ENCODE data around the gene MARCHF3. TPM values are rescaled to one million over a fixed set of nuclear protein-coding genes. Genes with fewer than 3 reads are reported as not detected.

Gene MARCHF3
- total and polyA plus RNA-seq, 8 donors: 2.8 to 7.5 (median 3.9) TPM

GRCh38 chr5:126920291-126920690, 110.1 kb downstream of the MARCHF3 start:
- DNase-seq: no peak
- no peak for TF ChIP-seq CTCF (IDR thresholded peaks at IDR 0.05)
- Histone ChIP-seq H3K36me3 (no peaks in the 10 kb centered on the region), H3K27me3 (no peaks in the 10 kb centered on the region), H3K27ac (peak overlapping the region in 1 of 4 donors; percentile 14), H3K4me3 (no peak overlapping the region), H3K4me1 (peaks cover 0 to 16% (median 0%) of the 10 kb centered on the region in 3 donors), H3K9me3 (no peaks in the 10 kb centered on the region)
- FAIRE-seq: no peak
- 52 to 57% methylated on average over 5 of the region's 5 CpGs for WGBS, 2 donors
- intact Hi-C loops (cut with DNase I): no loop called here
- peak in 3 of 4 donors; percentile 31 to 52 (median 51) for ATAC-seq

DNA sequence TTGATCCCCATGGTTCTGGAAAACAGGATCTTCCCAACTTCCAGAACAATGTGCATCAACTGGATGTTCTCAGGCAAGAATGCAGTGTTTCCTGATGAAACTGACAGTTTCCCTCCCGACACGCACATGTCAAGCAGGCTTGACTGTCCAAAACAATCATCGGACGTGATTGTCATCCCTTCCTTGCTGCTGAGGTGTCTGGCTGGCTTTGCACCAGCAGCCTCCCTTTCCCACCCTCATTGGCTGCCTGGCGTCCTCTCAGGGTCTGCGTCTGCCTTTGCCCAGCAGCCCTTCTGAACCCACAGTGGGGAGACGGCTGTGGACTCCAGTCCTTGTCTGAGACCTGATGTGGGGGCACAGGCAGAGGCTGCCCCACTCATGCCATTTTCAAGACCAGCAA, 110.8 kb downstream of the MARCHF3 start:
- no peak for TF ChIP-seq CTCF (IDR thresholded peaks at IDR 0.05)
- Histone ChIP-seq H3K27ac (no peak overlapping the region), H3K4me1 (peaks cover 0 to 16% (median 0%) of the 10 kb centered on the region in 3 donors), H3K4me3 (no peak overlapping the region), H3K9me3 (no peaks in the 10 kb centered on the region), H3K36me3 (no peaks in the 10 kb centered on the region), H3K27me3 (no peaks in the 10 kb centered on the region)
- intact Hi-C loops (cut with DNase I): no loop called here
- 84 to 93% methylated on average over 7 of the region's 7 CpGs for WGBS, 2 donors
- DNase-seq (no peak), FAIRE-seq (no peak), ATAC-seq (no peak)

- FAIRE-seq (no peak), ATAC-seq (peak in 3 of 4 donors; percentile 50 to 65 (median 53)), DNase-seq (no peak)
- Histone ChIP-seq H3K36me3 (no peaks in the 10 kb centered on the region), H3K27me3 (no peaks in the 10 kb centered on the region), H3K4me1 (peaks cover 0 to 16% (median 0%) of the 10 kb centered on the region in 3 donors), H3K4me3 (no peak overlapping the region), H3K9me3 (no peaks in the 10 kb centered on the region), H3K27ac (peak overlapping the region in 1 of 4 donors; percentile 23)
- WGBS, 2 donors: 68 to 75% methylated on average over 3 of the region's 3 CpGs
- TF ChIP-seq CTCF (IDR thresholded peaks at IDR 0.05): no peak
- intact Hi-C loops (cut with DNase I): no loop called here
Measured at GRCh38 chr5:126918615-126918957, 111.8 kb downstream of the MARCHF3 start.

GRCh38 chr5:126917918-126918614, 112.3 kb downstream of the MARCHF3 start:
- DNase-seq (peak in 5 of 6 donors; percentile 17 to 58 (median 35)), ATAC-seq (peak in 3 of 4 donors; percentile 81 to 87 (median 83)), FAIRE-seq (no peak)
- Histone ChIP-seq H3K9me3 (no peaks in the 10 kb centered on the region), H3K4me1 (peaks cover 0 to 16% (median 0%) of the 10 kb centered on the region in 3 donors), H3K27ac (peak overlapping the region in 1 of 4 donors; percentile 23), H3K36me3 (no peaks in the 10 kb centered on the region), H3K27me3 (no peaks in the 10 kb centered on the region), H3K4me3 (no peak overlapping the region)
- intact Hi-C loops (cut with DNase I): no loop called here
- 33 to 38% methylated on average over 9 of the region's 9 CpGs for WGBS, 2 donors
- no peak for TF ChIP-seq CTCF (IDR thresholded peaks at IDR 0.05)

GRCh38 chr5:126915496-126915895, 114.9 kb downstream of the MARCHF3 start:
- no peaks in the 10 kb centered on the region for H3K36me3 ChIP-seq
- no peak for TF ChIP-seq CTCF (IDR thresholded peaks at IDR 0.05)
- 94 to 96% methylated on average over 2 of the region's 2 CpGs for WGBS, 2 donors
- no peaks in the 10 kb centered on the region for H3K9me3 ChIP-seq
- no peak overlapping the region for H3K4me3 ChIP-seq
- intact Hi-C loops (cut with DNase I): no loop called here
- DNase-seq (no peak), FAIRE-seq (no peak), ATAC-seq (no peak)
- no peak overlapping the region for H3K27ac ChIP-seq
- peaks cover 0 to 16% (median 0%) of the 10 kb centered on the region in 3 donors for H3K4me1 ChIP-seq
- H3K27me3 ChIP-seq: no peaks in the 10 kb centered on the region

Measured in pancreas (tissue), 10 donors.